Measurements from ENCODE around the gene TBL2.
"Not testable (repeated sequence)": the region's sequence is repeated elsewhere in the genome, so short reads cannot be mapped to it uniquely, and the experiment has no call there.

Gene TBL2

DNA sequence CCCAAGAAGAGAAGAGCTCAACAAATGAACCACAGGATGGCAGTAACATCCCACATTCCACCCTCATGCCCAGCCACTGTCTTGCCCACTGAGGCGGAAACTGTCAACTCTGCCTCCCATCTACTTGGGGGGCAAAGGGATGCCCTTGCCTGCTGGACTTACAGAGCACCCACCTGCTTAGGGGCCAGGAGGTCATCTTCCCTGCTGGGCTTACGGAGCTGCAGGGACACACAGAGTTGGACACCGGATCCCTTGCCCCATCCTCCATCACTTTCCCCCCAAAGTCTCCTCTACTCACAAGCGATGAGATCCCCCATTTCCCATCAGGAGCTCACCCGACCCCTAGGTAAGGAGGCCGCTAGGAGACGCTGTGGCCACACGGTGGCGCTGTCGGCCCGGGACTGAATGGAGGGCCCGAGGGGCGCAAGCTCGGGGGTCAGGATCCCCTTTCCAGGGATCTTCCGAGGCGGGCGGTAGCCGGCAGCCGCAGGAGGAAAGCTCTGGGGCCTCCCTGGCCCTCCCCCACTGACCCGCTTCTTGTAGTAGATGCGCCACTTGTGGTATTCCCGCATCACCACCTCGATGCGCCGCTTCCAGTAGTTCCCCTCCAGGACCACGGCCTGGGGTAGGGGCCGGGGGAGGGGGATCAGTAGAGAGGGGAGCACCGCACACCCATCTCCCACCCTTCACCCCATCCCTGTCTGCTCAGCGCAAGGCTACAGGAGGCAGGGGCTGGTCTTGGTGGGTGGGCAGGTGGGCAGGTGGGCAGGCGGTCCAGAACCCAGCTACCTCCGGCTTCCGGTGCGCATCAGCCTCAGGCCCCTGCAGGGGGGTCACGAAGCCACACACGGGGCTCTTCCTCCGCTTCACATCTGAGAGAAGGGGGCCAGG, 28.7 kb upstream of the TBL2 start:
- DNase-seq (ENCODE audit: low spot score) = peak; percentile 89

DNA sequence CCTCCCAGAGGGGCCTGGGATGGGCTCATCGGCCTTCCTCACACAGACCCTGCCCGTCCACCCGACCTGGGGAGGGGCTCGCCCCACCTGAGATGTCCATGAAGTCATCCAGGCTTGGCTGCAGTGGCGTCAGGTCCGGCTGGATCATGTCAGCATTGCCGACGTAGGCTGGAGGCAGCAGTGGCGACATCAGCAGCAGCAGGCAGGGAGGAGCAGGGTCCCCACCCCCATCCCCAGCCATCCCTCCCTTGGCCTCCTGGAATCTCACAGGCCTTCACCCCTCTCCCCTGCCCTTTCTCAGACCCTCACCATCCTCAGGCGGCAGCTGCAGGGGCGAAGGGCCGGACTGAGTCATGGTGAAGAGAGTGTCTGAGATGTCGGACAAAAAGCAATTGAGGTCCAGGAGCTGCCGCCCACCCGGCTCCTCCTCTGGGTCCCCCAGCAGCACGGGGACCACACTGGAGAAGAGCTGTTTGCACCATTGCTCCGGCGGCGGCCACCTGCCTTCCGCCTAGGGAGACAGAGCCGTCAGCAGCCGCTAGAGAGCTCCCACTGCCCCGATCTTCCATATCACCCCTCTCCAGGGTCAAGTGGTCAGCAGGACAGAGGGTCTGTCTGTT, 27.3 kb upstream of the TBL2 start:
- DNase-seq (ENCODE audit: low spot score) = no peak

DNA sequence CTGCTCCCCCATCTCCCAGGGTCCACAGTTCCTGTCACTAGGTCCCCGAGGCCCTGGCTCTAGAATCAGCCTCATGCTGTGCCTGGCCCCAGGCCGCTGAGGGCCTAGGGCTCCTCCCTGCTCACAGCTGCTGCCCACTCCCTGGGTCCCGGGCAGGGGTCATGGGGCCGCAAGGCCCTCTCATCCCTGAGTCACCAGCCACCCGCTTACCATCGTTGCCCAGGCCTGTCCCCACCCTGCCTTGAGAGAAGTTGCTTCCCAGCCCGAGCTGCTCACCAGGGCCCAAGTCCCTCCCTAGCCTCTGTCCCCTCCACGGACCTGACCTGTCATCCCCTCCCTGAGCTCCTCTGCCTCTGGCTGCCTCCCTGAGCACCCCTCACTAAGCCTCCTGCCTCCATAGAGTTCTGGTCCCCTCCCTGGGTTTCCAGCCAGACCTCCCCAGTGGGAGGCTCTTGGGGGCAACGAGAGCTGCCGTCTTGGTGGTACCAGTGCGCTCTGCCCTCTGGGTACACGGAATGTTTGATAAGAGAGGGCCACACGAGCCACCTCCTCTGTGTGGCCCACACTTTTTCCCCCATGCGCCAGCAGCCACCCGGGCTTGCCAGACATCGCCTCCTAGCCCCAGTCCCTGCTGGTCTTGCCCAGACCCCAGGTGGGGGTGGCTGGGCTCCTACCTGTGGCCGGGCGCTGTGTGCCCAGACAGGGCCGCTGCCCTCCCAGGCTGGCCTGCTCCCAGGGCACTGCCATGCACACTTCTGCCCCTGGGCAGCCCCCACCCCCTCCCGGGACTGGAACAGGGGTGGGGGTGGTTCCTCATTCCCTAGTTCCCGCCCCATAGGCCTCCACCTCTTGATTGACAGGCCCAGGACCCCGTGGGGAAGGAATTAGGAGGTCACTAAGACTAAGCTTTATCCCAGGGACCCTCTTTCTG, 24.6 kb upstream of the TBL2 start:
- DNase-seq (ENCODE audit: low spot score) = no peak

DNA sequence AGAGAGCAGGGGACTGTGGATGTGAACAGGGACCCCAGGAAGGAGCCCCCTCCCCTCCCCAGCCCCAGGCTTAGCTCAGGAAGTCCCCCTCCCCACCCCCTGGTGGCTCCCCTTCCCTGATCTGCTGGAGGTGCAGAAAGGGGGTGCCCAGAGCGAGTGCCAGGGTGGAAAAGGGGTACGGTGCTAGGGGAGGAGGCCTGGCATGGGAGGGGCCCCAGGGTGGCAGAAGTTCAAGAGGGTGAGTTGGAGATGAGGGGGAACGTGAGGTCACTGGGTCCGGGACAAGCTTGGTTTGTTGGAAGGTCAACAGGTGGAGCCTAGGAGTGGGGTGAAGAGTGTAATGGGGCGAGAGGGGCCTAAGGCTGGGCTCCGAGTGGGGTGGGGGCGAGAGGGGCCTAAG, 21.5 kb upstream of the TBL2 start:
- DNase-seq (ENCODE audit: low spot score) = no peak

DNA sequence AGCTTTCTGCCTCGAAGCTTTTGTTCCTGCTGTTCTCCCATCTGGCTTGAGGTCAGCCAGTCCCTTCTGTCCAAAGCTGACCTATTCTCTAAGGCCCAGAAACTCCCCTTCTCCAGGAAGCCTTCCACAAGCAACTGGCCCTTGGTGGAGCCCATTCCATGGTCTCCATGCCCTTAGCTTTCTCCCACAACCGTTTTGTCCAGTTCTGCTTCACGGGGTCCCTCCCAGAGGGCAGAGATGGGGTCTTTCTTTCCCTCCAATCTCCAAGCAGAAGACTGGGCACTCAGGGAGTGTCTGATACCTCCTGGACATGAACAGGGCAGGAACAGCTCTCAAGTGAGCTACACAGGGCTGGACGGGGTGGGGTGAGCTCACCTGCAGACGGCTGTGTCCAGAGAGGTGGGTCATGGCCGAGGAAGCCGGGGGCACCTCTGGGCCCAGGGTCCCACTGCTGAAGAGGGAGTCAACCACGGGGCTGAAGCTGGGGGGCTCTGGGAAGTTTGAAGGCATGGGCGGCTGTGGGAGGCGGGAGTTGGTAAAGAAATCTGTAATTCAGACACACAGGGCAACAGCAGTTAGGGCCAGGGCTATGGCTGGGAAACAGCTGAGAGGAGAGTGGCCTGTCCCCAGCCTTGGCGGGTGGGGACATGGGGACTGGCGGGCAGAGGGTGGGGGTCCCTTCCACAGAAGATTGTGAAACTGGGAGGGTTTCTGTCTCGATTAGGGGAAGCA, 20.9 kb upstream of the TBL2 start:
- DNase-seq (ENCODE audit: low spot score) = no peak

DNA sequence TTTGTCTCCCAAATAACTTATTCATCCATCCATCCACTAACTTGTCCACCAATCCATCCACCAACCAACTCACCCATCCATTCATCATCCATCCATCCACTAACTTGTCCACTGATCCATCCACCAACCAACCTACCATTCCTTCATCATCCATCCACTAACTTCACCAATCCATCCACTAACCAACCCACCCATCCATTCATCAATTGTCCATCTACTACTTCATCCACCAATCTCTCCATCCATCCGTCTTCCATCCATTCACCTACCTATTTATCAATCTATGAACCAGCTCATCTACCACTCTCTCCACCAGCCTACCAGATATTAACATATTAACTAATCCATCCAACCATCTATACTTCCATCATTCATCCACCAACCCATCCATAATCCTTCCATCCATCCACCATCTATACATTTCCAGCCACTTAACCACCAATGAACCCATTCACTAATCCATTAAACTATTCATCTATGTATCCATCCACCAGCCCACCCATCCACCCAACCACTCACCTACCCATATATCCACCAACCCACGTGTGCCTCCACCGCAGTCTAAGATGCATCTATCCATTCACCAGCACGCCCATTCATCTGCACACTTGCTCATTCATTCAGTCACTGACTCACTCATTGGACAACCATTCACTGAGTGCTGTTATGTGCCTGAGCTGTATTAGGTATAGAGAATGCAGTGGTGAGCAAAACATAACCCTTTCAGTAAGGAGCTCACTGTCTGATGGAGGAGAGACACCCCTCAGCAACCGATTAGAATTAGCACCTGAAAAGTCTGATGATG, 19.8 kb upstream of the TBL2 start:
- DNase-seq (ENCODE audit: low spot score) = no peak

DNA sequence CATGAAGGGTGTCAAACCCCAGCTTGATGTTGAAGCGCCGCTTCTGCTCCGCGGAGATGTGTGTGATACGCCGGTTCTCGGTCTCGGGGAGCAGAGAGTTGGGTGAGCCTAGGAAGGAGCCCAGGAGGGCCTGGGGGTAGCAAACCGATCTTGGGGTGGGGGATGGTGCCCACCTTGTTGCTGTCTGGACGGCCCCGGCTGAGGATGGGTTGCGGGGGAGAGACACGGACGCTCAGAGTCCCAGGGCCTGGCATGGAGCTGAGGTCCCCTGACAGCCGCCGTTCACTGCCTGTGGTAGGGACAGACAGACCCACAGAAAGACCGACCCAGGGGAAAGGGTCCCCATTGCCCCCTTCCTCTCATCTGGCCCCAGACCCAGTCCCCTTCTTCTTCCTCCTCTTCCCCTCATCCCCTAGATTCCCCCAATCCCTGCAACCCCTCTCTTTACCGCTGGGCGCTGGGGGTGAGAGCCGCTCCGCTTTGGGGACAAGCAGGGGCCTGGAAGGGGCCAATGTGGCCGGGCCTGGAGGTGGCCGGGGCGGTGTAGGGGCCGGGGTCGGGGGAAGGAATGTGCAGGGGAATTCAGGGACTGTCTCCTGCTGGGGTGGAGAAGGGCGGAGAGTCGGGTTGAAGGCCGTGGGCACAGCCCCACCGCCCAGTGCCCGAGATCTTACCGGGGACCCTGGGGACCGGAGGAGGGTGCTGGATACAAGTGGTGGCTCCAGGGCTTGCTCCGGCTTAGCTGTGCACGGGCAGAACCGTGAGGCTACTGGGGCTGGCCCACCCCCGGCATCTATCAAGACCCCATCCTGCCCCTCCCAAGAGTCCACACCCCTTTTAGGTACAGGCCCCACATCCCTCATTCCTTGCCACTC, 18.0 kb upstream of the TBL2 start:
- no peak for DNase-seq (ENCODE audit: low spot score)

DNA sequence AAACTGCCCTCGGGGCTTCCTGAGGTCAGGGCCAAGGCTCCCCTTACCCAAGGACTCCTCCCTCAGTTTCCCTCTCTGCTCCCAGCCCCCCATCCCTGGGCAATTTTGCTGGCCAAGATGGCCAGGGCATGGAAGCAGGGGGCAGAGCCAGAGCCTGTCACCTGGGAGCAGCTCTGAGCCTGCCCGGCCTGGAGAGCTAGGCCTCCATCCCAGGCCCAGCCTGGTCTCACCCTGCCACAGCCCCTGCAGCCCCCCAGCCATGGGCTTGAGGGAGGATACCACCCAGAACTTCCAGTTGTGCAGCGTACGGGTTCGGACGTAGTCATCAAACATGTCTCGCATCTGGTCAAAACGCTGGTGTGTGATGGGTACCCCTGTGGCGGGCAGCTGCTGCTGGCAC, 17.0 kb upstream of the TBL2 start:
- no peak for DNase-seq (ENCODE audit: low spot score)

DNA sequence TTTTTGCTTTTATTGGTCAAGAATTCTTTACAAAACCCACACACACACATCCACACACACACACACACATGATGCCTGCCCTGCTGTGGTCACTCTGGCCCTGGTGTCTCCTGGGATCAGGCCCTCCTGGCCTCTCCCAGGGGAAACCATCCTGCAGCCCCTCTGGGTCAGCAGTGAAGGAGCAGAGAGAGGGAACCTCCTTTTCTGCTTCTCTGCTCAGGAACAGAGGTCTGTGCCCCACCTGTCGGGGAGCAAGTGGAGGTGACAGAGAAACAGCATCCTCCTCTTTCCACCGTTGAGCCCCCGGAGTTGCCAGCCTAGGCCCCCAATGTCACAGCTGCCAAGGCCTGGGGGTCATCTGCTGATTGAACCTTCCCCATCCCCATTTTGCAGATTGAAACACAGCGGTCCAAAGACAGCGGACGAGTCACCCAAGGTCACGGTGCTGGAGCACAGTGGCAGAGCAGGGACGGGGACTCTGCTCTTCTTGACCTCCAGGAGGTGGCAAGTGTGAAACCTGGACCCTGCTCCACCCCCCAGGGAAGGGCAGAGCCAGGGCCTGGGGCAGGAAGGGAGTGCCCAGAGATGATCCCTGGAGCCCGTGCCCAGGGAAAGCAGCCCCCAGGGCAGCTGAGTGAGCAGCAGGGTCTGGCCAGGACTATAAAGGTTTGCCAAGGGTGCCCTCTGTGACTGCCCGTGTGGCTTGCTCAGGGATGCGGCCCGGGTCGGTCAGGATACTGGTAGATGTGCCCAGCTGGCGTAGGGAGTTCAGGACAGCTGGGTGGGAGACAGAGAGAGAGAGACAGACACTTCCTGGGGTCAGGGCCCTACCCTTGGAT, 15.0 kb upstream of the TBL2 start:
- DNase-seq (ENCODE audit: low spot score) = no peak

DNA sequence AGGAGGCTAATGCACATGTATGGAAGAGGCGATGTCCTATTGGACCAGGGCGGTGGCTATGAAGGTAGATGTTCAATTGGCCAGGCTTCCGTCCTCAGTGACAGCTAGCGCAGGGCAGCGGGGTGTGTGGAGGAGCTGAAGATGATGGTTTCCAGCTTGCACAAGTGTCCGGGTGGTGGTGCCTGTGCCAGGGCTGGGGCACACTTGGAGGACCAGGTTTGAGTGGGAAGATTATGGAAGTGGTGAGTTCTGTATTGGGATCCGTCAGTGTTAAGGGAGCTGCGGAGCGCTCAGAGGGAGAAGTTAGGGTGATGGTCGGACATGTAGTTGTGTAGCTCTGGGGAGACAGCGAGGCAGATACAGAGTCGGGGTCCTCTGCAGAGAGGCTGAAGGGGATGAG, 8.5 kb upstream of the TBL2 start:
- no peak for DNase-seq (ENCODE audit: low spot score)

DNA sequence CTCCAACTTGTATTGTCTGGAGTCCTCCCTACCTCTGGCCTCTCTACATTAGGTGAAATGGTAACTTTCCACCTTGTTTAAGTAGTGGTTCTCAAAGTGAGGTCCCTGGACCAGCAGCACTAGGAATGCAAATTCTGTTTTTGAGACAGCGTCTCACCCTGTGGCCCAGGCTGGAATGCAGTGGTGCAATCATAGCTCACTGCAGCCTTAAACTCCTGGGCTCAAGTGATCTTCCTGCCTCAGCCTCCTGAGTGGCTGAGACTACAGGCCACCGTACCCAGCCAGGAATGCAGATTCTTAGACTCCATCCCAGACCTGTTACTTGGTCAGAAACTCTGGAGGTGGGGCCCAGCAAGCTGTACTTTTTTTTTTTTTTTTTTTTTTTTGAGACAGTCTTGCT, 6.8 kb upstream of the TBL2 start:
- no peak for DNase-seq (ENCODE audit: low spot score)

DNA sequence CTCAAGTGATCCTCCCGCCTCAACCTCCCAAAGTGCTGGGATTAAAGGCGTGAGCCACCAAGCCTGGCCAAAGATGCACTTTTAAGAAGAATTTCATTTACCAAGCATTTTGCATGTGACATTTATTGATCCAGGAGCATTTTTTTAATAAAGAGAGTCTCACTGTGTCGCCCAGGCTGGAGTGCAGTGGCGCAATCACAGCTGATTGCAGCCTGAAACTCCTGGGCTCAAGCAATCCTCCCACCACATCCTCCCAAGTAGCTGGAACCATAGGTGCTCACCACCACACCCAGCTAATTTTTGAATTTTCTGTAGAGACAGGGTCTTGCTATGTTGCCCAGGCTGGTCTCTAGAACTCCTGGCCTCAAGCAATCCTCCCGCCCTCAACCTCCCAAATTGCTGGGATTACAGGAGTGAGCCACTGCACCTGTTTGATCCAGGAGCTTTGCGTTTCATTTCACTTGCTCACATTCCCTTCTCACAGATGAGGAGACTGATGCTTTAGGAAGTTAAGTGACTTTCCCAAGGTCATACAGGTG, 4.4 kb upstream of the TBL2 start:
- DNase-seq (ENCODE audit: low spot score) = no peak

DNA sequence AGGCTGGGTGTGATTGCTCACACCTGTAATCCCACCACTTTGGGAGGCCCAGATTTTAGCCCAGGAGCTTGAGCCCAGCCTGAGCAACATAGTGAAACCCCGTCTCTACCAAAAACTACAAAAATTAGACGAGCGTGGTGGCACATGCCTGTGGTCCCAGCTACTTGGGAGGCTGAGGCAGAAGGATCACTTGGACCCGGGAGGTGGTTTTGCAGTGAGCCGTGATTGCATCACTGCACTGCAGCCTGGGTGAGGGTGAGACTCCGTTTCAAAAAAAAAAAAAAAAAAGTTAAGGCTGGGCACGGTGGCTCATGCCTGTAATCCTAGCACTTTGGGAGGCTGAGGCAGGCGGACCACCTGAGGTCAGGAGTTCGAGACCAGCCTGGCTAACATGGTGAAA, 2.6 kb upstream of the TBL2 start:
- DNase-seq (ENCODE audit: low spot score) = not testable (repeated sequence)

DNA sequence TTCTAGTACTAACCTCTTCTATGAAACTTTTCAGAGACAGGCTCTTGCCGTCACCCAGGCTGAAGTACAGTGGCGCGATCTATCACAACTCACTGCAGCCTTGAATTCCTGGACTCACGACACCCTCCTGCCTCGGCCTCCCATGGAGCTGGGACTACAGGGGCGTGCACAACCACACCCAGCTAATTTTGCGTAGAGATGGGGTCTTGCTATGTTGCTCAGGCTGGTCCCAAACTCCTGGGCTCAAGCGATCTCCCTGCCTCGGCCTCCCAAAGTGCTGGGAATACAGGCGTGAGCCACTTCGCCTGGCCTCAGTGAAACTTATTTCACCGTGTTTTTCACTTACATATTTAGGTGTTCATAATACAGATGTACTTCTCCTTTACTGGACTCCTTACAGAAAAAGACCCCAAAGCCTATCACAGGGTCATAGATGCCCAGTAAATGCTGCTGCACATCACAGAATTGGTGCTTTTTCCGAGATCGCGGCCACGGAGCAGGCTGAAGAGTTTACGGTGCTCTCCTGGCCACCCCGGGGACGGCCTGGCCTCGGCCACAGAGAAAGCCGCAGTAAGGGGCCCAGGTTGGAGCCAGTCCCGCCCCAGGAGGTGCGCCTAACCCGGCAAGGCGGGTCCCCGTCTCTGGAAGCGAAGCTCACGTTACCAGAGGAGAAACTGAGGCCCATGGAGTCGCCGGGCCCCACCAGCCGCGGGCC, 595 bp downstream of the TBL2 start:
- no peak for DNase-seq (ENCODE audit: low spot score)

DNA sequence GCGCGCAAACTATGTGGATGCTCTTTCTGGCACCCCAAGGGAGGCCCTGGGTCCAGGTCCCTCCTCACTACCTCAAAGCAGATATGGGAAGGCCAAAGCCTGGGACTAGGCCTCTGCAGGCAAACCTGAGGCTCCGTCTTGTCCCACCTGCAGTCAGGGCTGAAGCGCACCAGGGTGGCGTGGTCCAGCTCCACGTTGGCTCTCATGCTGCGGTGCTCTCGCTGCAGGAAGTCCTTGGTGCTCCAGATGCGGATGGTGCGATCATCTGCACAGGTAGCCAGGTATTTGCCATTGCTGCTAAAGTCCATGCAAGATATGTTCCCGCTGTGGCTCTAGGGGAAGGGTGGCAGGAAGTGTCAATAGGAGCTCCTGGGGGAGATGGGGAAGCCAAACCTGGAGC, 4.6 kb downstream of the TBL2 start:
- no peak for DNase-seq (ENCODE audit: low spot score)

DNA sequence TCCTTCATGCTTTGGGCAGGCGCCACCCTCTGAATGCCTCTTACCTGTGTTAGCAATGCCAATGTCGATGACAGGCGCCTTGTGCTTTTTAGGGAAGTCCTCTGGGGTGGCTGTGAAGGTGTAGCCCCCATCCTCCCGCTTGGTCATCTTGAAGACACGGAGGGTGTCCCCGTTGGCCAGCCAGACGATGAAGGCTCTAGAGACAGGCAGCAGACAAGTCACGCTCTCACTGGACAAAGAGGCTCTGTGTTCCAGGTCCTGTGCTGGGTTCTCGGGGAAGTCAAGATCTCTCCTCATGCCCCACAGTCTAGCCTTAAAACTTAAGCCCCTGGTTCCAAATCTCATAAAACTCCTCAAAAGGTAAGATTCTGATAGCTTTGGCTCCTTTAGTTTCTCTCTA, 5.1 kb downstream of the TBL2 start:
- DNase-seq (ENCODE audit: low spot score) = no peak

DNA sequence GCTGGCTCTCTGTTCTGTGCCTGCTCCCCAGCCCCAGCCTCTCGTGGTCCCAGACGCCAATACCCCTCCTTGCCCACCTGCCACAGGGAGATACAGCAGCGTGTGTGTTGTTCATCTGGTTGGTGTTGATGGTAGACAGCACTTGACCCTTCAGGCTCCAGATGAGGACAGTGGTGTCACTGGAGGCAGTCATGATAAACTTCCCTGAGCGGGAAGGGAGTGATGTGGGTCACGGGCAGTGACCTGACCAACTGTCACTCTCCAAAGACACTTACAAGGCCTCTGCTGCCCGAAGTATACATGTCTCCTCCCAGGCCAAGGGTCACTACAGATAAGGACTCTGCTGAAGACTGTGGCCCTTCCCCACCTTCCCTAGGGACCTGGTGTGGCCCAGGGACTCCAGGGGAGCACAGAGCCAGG, 5.6 kb downstream of the TBL2 start:
- no peak for DNase-seq (ENCODE audit: low spot score)

DNA sequence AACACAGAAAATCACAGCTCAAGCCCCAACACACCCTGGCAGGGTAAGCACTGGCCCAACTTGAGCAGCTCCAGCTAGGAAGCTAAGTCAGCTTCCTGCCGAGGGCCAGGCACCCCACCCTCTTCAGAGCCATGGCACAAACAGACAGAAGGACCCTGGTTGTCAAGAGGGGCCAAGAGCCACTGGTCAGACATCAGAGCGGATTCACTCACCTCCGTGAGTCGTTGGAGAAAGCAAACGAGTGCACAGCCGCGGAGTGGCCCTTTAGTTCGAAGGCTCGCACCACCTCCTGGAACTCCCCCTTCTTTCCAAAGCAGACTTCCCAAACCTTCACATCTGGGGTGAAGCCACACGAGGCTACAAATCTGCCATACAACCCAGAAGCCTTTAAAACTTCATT, 7.4 kb downstream of the TBL2 start:
- DNase-seq (ENCODE audit: low spot score) = no peak
